Caco-2 (cell line): ENCODE measurements around the gene ERC2. TPM values are rescaled to one million over a fixed set of nuclear protein-coding genes. Genes with fewer than 3 reads are reported as not detected.
A peak's percentile ranks its signal among the peaks of the same experiment; 100 is the strongest.

ENCODE experiments used
- BruUV-seq: library from RNA; stranded (reverse); fragments of 400-500 nt; replicated peaks from 2 replicates; lab custom pipeline; 2021; lab: Mats Ljungman, UMichigan
- CTCF ChIA-PET: fragments of 300-600 bp; sonication (Branson Sonifier 250); formaldehyde crosslinking; loops from one replicate; lab custom pipeline; 2022; ENCODE audit warnings: antibody characterized with exemption; lab: Charles Lee
- POLR2A ChIA-PET: fragments of 300-600 bp; sonication (Branson Sonifier 250); formaldehyde crosslinking; loops from one replicate; lab custom pipeline; 2022; ENCODE audit warnings: antibody characterized with exemption; lab: Charles Lee
- DNase-seq, 2 experiments: peaks; one replicate each; pipeline versions ENCODE4 v3.0.0 to v3.0.0-alpha.2; 2020 to 2022
- H3K27me3 ChIP-seq: replicated peaks from 2 replicates; pipeline ENCODE4 v1.6.0; 2011; ENCODE audit warnings: low read length; ENCODE audit not compliant: control insufficient read depth, insufficient read depth
- H3K36me3 ChIP-seq: 2 replicates; pipeline ENCODE4 v1.5.1; 2011; ENCODE audit warnings: low read length; ENCODE audit not compliant: control insufficient read depth, insufficient read depth
- H3K4me1 ChIP-seq: fragments of 250-450 bp; sonication (Bioruptor Pico); 2 replicates; pipeline ENCODE4 v1.5.1; 2020; ENCODE audit warnings: mild to moderate bottlenecking
- H3K4me3 ChIP-seq: 2 replicates; pipeline ENCODE4 v1.5.1; 2011; ENCODE audit warnings: low read depth, mild to moderate bottlenecking, control low read depth, low read length
- H3K9me3 ChIP-seq: fragments of 250-450 bp; sonication (Bioruptor Pico); 2 replicates; pipeline ENCODE4 v1.5.1; 2020; ENCODE audit warnings: mild to moderate bottlenecking, moderate library complexity
- H3K27ac Mint-ChIP-seq: one replicate; pipeline ENCODE4 v1.8.0; 2022; ENCODE audit warnings: mixed read lengths; ENCODE audit not compliant: unreplicated experiment
- H3K27me3 Mint-ChIP-seq: one replicate; pipeline ENCODE4 v1.8.0; 2022; ENCODE audit warnings: mixed read lengths; ENCODE audit not compliant: insufficient read depth, unreplicated experiment
- H3K36me3 Mint-ChIP-seq: one replicate; pipeline ENCODE4 v1.8.0; 2022; ENCODE audit warnings: mild to moderate bottlenecking, mixed read lengths; ENCODE audit not compliant: insufficient read depth, unreplicated experiment
- H3K4me1 Mint-ChIP-seq: one replicate; pipeline ENCODE4 v1.8.0; 2022; ENCODE audit warnings: low read depth, mixed read lengths; ENCODE audit not compliant: unreplicated experiment
- H3K4me3 Mint-ChIP-seq: one replicate; pipeline ENCODE4 v1.8.0; 2022; ENCODE audit warnings: mild to moderate bottlenecking, moderate library complexity, mixed read lengths; ENCODE audit not compliant: unreplicated experiment
- H3K9me3 Mint-ChIP-seq: one replicate; pipeline ENCODE4 v1.8.0; 2022; ENCODE audit warnings: mixed read lengths; ENCODE audit not compliant: unreplicated experiment
- CTCF ChIP-seq, 2 experiments: fragments of 200-600 bp in 1 of 2; IDR thresholded peaks; 1 replicate in 1 of 2; 2 replicates in 1 of 2; pipeline versions ENCODE4 v1.5.1 to v1.8.0; 2011 to 2022; ENCODE audit warnings: antibody characterized with exemption in 1 of 2, control low read depth in 1 of 2, inconsistent platforms in 1 of 2, low read depth in 1 of 2, low read length in 1 of 2, mild to moderate bottlenecking in 1 of 2, moderate library complexity in 1 of 2; ENCODE audit not compliant: insufficient read depth in 1 of 2, severe bottlenecking in 1 of 2, unreplicated experiment in 1 of 2
- intact Hi-C: fragments of 100-400 bp; cut with micrococcal nuclease; formaldehyde crosslinking; loops from one replicate; pipeline ENCODE4 v1.10.0; 2022; ENCODE audit not compliant: unreplicated experiment
- total RNA-seq: library from RNA; stranded (reverse); gene quantifications from 2 replicates; pipeline ENCODE4 v1.2.3, GENCODE V29; 2022

Gene ERC2
- total RNA-seq, 1 experiment from 2014 or later, result 0.54 TPM

- no TSS peak for BruUV-seq
- H3K4me1 Mint-ChIP-seq, result no peaks in the 10 kb centered on the region
- no peaks in the 10 kb centered on the region for H3K4me1 ChIP-seq
- TF ChIP-seq CTCF (IDR thresholded peaks at IDR 0.05; ENCODE audit: insufficient read depth in 1 of 2, low read depth in 1 of 2, low read length in 1 of 2, severe bottlenecking in 1 of 2, unreplicated experiment in 1 of 2), result peak; percentile 88 to 99
- DNase-seq, result peak; percentile 87 to 88
- peaks cover 22% of the 10 kb centered on the region for H3K27me3 Mint-ChIP-seq
- no peak overlapping the region for H3K27ac Mint-ChIP-seq
- H3K36me3 ChIP-seq, result no peaks in the 10 kb centered on the region
- intact Hi-C loops, result loop anchor here (1.0 kb wide), 1 partner anchor 154 kb away; no protein-coding TSS in a partner anchor
- no peaks in the 10 kb centered on the region for H3K36me3 Mint-ChIP-seq
- ChIA-PET POLR2A (interaction anchor here (0.5 kb wide), 1 partner anchor 504 kb away, joined by 7 read pairs; no protein-coding TSS in a partner anchor), CTCF (interaction anchor here (1.1 kb wide), 1 partner anchor 155 kb away, joined by 3 read pairs; no protein-coding TSS in a partner anchor)
- no peaks in the 10 kb centered on the region for H3K9me3 Mint-ChIP-seq
- H3K9me3 ChIP-seq, result no peaks in the 10 kb centered on the region
- H3K4me3 Mint-ChIP-seq, result no peak overlapping the region
- no peak overlapping the region for H3K4me3 ChIP-seq
- no peaks in the 10 kb centered on the region for H3K27me3 ChIP-seq
These were observed 26.5 kb upstream of the ERC2 start for GRCh38 chr3:56494679-56495322.

- intact Hi-C loops, result no loop called here
- Mint-ChIP-seq H3K4me1 (no peaks in the 10 kb centered on the region), H3K27ac (no peak overlapping the region), H3K27me3 (peaks cover 27% of the 10 kb centered on the region), H3K4me3 (no peak overlapping the region), H3K36me3 (no peaks in the 10 kb centered on the region), H3K9me3 (no peaks in the 10 kb centered on the region)
- Histone ChIP-seq H3K27me3 (no peaks in the 10 kb centered on the region), H3K36me3 (no peaks in the 10 kb centered on the region), H3K4me1 (no peaks in the 10 kb centered on the region), H3K9me3 (no peaks in the 10 kb centered on the region), H3K4me3 (no peak overlapping the region)
- no peak for TF ChIP-seq CTCF (IDR thresholded peaks at IDR 0.05; ENCODE audit: insufficient read depth in 1 of 2, low read depth in 1 of 2, low read length in 1 of 2, severe bottlenecking in 1 of 2, unreplicated experiment in 1 of 2)
- DNase-seq, result no peak
- ChIA-PET CTCF (no interaction called here), POLR2A (no interaction called here)
- no TSS peak for BruUV-seq
These were observed 23.3 kb upstream of the ERC2 start for GRCh38 chr3:56491566-56491965.

- DNase-seq, result no peak
- H3K9me3 Mint-ChIP-seq, result no peaks in the 10 kb centered on the region
- no peaks in the 10 kb centered on the region for H3K4me1 Mint-ChIP-seq
- Histone ChIP-seq H3K4me3 (no peak overlapping the region), H3K9me3 (no peaks in the 10 kb centered on the region), H3K27me3 (no peaks in the 10 kb centered on the region), H3K4me1 (no peaks in the 10 kb centered on the region), H3K36me3 (no peaks in the 10 kb centered on the region)
- H3K27ac Mint-ChIP-seq, result no peak overlapping the region
- no peaks in the 10 kb centered on the region for H3K36me3 Mint-ChIP-seq
- peaks cover 25% of the 10 kb centered on the region for H3K27me3 Mint-ChIP-seq
- no peak for TF ChIP-seq CTCF (IDR thresholded peaks at IDR 0.05; ENCODE audit: insufficient read depth in 1 of 2, low read depth in 1 of 2, low read length in 1 of 2, severe bottlenecking in 1 of 2, unreplicated experiment in 1 of 2)
- no TSS peak for BruUV-seq
- CTCF ChIA-PET, result interaction anchor here (0.9 kb wide), 1 partner anchor 148 kb away, joined by 3 read pairs; no protein-coding TSS in a partner anchor
- H3K4me3 Mint-ChIP-seq, result no peak overlapping the region
- intact Hi-C loops, result no loop called here
- POLR2A ChIA-PET, result no interaction called here
These were observed 20.7 kb upstream of the ERC2 start for GRCh38 chr3:56488812-56489600.
